Fibroblast of peridontal ligament (primary cell): Measurements from ENCODE around the gene KIAA0825.
"Not testable (repeated sequence)": the region's sequence is repeated elsewhere in the genome, so short reads cannot be mapped to it uniquely, and the experiment has no call there.

Experiments
- DNase-seq: peaks from one replicate; pipeline ENCODE4 v3.0.0-alpha.2; 2010; ENCODE audit errors: extremely low read depth

The KIAA0825 gene

DNA sequence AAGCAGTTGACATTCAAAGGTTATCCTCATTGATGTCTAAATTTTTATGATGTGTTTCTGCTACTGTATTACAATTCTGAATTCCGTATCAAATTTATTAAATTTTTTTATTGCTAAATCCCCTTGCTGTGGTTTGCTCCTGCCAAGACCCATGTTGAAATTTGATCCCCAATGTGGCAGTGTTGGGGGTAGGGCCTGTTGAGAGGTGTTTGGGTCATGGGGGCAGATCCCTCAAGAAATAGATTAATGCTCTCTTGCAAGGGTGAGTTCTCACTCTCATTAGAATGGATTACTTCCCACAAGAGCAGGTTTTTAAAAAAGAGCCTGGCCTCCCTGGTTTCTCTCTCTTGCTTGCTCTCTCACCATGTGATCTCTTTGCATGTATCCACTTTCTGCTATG, 442.5 kb downstream of the KIAA0825 start:
- DNase-seq: no peak

- peak; percentile 64 for DNase-seq
Measured at GRCh38 chr5:94174748-94175411, 443.5 kb downstream of the KIAA0825 start.

DNA sequence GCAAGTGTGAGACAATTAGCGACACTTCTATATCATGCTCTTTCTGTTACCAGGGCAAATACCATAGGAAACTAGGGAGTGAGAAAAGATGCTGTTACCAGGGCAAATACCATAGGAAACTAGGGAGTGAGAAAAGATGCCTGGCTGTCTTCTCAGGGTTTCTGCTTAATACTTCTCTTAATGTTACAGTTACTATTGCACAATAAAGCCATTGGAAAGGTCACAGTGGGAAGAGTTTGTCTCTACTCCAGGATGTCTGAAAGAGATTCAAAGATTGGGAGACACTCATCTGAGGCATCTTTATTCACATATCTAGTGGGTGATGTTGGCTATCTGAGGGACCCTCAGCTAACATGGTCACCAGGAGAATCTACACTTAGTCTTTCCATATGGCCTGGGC, 445.3 kb downstream of the KIAA0825 start:
- DNase-seq: peak; percentile 6

- DNase-seq: not testable (repeated sequence)
Measured at GRCh38 chr5:94171070-94171469, 447.3 kb downstream of the KIAA0825 start.

GRCh38 chr5:94170158-94170557, 448.2 kb downstream of the KIAA0825 start:
- DNase-seq: not testable (repeated sequence)

- no peak for DNase-seq
Measured at GRCh38 chr5:94168151-94168550, 450.3 kb downstream of the KIAA0825 start.

GRCh38 chr5:94161801-94162200, 456.6 kb downstream of the KIAA0825 start:
- DNase-seq: no peak

DNA sequence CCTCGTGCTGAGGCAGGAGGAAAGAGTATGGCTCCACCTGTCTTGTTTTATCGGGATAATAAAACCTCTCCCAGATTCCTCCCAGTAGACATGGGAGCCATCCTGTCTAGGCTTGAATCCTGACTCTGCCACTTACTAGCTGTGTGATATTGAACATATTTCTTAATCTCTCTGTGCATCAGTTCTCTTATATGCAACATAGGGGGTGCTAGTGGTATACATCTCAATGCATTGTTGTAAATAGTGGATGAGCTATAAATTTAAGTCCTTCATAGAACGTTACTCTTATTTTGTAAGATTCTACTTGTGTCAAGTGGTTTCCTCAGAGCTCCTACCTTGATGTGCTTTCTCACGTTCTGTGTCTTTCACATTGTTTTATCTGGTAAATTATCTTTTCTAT, 459.3 kb downstream of the KIAA0825 start:
- DNase-seq: no peak

- DNase-seq: peak; percentile 39
Measured at GRCh38 chr5:94157704-94158539, 460.5 kb downstream of the KIAA0825 start.

GRCh38 chr5:94154672-94155071, 463.7 kb downstream of the KIAA0825 start:
- no peak for DNase-seq

DNA sequence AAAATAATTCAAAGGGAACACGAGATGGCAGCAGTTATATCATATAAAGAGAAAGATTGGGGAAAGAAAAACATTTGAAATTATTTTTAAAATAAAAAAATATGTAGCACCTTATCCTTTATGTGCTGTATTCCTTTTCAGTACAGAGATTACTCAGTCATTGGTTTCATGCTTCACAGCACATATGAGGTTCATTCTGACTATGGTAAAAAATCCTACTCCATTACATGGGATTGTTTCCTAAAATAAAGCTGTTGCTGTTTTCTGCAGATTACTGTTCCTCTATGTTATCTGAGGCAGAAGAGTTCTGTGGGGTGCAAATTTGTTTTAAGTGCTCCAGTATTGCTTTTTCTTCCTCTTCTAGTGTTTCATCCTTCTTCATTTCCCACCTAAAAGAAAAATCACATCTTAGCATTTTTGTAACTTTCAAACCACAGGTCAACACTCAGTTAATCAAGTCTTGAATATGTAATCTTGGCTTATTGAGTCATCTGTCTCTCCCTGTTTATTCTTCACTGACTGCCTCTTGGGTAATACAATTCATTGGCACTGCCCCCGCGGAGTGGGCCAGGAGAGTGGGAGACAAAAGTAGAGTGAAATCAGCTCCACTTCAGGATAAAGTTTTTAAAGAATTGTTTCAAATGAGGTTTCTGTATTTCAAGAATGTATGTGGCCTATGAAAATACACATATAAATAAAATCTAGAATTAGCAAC, 464.5 kb downstream of the KIAA0825 start:
- peak; percentile 38 for DNase-seq

DNA sequence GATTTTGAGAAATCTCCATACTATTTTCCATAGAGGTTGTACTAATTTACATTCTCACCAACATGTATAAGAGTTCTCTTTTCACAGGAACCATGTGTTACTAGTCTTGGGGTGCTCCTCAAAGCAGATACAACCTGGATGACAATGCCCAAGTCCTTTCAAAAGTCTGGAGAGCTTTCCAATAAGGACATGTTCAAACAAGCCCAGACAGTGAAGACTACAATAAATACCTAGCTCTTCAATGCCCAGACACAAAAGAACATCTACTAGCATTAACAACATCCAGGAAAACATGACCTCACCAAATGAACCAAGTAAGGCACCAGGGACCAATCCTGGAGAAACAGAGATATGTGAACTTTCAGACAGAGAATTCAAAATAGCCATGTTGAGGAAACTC, 474.8 kb downstream of the KIAA0825 start:
- DNase-seq: not testable (repeated sequence)

GRCh38 chr5:94140300-94140699, 478.1 kb downstream of the KIAA0825 start:
- DNase-seq: no peak

DNA sequence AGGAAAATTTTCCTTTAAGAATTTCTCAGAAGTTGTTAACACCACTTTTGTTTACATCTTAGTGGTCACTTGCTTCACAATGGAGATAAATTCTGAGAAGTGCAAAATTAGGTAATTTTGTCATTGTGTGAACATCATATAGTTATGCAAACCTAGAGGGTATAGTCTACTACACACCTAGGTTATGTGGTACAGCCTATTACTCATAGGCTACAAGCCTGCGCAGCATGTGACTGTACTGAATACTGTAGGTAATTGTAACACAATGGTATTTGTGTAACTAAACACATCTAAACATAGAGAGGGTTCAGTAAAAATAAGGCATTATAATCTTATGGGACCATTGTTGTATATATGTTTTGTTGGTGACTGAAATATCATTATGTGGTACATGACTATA, 488.3 kb downstream of the KIAA0825 start:
- DNase-seq: no peak

DNA sequence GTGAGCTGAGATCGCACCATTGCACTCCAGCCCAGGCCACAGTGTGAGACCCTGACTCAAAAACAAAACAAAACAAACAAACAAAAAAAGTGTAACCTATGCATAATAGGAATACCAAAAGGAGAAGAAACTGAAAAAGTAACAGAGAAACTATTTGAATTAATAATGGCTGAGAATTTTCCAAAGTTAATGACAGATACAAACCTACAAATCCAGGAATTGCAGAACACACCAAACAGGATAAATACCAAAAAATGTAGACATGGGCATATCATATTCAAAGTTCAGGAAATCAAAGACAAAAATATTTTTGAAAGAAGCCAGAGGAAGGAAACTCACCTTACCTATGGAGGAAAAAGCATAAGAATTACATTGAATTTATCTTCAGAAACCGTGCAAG, 493.3 kb downstream of the KIAA0825 start:
- DNase-seq: no peak

- not testable (repeated sequence) for DNase-seq
Measured at GRCh38 chr5:94116317-94116716, 502.1 kb downstream of the KIAA0825 start.

GRCh38 chr5:94113087-94113486, 505.3 kb downstream of the KIAA0825 start:
- no peak for DNase-seq

DNA sequence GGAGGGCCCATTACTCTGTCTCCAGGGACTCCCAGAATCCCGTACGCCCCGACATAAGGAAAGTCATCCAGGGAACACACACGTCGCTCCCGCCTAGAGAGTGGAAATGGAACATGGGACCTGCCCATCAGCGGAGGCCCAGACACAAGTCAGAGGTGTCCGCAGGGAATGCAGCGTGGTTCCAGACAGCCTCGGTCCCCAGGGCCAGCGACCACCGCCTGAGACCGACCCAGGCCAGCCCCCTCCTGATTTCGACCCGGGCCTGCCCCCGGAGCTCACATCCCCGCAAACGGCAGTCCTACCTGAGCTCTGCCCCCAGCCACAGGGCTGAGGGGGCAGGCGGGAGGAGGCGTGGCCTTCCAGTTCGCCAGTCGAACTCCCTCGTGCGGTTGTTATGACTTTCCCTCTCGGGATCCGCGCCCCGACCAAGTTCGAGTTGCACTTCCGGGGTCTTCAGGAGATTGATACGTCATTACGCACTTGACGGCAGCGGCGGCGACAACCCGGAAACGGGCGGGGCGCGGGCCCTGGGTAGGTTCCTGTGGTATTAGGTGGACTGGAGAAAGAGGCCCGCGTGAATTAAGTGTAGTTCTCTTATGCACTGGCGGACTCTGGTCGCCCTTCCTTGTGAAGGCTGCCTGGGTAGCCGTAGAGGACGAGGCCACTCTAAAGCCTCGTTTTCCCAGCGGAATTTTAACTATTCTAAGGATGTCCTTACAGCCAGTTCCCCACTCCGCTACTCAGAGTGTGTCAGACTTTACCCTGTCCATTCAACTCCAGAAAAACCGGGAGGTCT, 507.0 kb downstream of the KIAA0825 start:
- DNase-seq: peak; percentile 92

DNA sequence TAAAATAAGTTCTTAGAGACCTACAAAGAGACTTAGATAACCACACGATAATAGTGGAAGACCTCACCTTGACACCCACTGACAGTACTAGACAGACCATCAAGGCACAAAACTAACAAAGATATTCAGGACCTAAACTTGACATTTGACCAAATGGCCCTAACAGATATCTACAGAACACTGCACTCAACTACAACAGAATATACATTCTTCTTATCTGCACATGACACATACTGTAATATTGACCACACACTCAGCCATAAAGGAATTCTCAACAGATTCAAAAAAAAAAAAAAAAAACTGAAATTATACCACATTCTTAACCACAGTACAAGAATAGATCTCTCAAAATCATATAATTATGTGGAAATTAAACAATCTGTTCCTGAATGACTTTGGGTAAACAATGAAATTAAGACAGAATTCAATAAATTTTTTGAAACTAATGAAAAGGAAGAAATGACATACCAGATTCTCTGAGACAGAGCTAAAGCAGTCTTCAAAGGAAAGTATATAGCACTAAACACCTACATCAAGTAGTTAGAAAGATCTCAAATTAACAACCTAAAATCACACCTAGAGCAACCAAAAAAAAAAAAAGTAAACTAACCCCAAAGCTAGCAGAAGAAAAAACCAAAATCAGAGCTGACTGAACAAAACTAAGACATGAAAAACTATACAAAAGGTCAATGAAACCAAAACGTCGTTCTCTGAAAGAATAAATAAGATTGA, 514.7 kb downstream of the KIAA0825 start:
- DNase-seq: no peak
